HCEC 1CT (cell line): ENCODE results near the gene NFKBIB.
"Not testable (repeated sequence)": the region's sequence is repeated elsewhere in the genome, so short reads cannot be mapped to it uniquely, and the experiment has no call there.

Experiments used
- DNase-seq: peaks from one replicate; pipeline ENCODE4 v3.0.0-alpha.2; 2017

NFKBIB gene

DNA sequence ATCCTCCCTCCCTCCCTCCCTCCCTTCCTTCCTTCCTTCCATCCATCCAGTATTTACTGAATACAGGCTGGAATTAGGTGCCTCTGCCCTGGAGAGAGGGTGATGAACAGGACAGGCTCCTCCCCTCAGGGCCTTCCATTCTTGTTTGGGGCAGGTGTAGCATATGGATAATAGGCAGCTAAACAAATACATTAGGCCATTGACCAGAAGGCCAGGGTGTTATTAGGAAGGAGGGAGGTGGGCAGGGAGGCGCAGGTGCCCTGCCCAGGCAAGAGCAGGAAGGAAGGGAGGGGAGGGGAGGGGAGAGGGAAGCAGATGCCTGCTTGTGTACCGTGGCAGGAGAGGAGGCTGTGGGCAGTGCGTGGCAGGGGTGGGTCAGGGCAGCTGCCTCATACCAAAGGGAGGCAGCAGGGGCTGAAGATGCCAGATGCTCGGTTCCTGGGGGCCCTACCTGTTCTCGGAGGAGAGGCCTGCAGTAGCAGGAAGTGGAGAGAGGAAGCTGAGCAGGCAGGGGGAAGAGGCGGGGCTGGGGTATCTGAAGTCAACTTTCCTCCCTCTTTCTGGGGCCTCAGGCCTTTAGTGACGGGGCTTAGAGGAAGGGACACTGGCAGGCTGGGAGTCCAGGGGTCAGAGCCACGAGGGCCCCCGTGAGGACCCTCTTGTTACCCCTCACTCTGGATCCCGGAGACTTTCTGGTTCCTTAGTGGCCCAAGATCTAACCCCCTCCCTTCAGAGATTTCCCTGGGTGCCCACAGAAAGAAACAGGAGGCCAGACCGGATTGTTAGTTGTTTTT, 21.8 kb upstream of the NFKBIB start, which contains the start of gene RINL:
Gene RINL, minus strand, starts transcription at position 495 of the 794 bp plus-strand sequence. CDS start 1,533 bp downstream, outside the sequence.
- DNase-seq = no peak

DNA sequence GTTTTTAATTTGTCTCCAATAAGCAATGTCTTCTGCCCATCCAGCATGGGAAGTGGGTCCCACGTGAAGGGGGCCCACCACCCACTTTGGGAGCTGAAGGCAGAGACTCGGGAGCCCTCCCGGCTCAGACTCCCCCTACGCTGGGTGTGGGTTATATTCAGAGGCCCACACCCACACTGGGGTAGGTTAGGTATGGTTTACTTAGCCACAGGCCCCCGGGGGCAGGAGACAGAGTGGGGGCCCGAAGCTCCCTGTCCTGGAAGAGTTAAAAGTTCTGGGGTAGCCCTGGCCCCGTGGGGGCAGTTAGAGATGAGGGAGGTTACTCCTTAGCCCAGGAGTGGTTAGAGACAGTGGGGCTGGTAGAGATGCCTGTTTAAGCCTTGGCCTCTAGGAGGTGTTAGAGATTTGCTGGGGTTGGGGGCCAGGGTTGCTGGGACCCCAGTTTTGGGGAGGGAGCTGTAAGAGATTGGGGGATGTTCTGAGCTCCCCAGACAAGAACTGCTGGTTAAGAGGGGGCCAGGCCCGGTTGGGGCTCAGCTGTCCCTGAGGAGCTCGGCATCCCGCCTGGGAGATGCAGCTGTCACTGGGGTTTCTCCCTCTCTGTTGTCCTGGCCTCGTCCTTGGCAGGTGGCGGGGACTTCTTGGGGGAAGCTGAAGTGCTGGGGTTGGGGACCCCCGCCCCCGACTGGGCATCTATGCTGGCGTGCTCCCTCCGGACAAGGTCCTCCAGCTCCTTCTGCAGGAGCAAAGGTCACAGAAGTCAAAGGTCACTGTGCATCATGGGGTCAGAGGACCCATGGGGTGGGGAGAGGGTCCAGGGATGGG, 21.0 kb upstream of the NFKBIB start:
- no peak for DNase-seq

- DNase-seq = no peak
These were observed 20.4 kb upstream of the NFKBIB start for GRCh38 chr19:38879400-38879751.

- DNase-seq = no peak
These were observed 19.5 kb upstream of the NFKBIB start for GRCh38 chr19:38880076-38880881.

GRCh38 chr19:38880882-38881609, 18.7 kb upstream of the NFKBIB start:
- DNase-seq = no peak

- DNase-seq = no peak
These were observed 16.5 kb upstream of the NFKBIB start for GRCh38 chr19:38883286-38883685.

- DNase-seq = not testable (repeated sequence)
These were observed 15.1 kb upstream of the NFKBIB start for GRCh38 chr19:38884691-38885090.

- DNase-seq = no peak
These were observed 10.9 kb upstream of the NFKBIB start for GRCh38 chr19:38888876-38889275.

- no peak for DNase-seq
These were observed 10.0 kb upstream of the NFKBIB start for GRCh38 chr19:38889803-38890202.

DNA sequence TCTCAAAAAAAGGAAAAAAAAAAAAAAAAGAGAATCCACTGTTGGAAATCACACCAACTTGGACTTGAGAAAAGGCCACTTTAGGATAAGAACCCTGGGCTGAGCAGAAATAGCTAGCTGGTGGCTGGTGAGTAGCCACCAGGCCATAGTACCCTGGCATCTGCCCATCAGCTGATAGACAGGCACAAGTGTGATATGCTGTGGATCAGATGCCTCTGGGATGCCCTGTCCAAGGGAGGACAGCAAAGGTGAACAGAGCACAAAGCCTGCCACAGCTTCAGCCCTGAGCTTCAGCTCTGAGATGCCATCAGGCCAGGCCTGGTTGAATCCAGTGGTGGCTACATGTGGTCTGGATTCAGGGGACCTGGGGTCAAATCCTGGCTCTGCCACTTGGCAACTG, 9.1 kb upstream of the NFKBIB start:
- DNase-seq = no peak

GRCh38 chr19:38891771-38892170, 8.0 kb upstream of the NFKBIB start:
- DNase-seq = no peak

GRCh38 chr19:38892841-38893240, 6.9 kb upstream of the NFKBIB start:
- DNase-seq = no peak

DNA sequence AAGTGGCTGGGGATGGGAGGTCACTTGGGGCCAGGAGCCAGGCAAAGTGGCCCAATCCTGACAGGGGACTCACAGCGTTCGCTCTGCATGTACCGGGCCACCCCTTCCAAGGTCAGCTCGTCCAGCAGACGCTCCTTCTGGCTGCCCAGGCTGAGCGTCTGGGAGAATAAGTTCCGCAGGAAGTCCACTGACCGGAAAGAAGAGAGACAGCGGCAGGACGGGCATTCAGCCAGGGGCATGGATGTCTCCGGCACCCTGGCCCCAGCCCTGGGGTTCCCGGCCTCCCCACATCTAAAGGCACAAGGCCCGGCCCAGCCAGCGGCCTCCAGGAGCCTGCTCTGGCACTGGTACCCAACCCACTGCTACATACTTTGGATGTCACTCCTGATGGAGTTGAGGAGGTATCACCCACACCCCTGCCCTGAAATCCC, 6.4 kb upstream of the NFKBIB start:
- DNase-seq = no peak

GRCh38 chr19:38894968-38895367, 4.8 kb upstream of the NFKBIB start:
- DNase-seq = no peak

- no peak for DNase-seq
These were observed 852 bp upstream of the NFKBIB start for GRCh38 chr19:38898788-38899446.

- peak; percentile 36 for DNase-seq
These were observed 447 bp downstream of the NFKBIB start for GRCh38 chr19:38900202-38900629.

DNA sequence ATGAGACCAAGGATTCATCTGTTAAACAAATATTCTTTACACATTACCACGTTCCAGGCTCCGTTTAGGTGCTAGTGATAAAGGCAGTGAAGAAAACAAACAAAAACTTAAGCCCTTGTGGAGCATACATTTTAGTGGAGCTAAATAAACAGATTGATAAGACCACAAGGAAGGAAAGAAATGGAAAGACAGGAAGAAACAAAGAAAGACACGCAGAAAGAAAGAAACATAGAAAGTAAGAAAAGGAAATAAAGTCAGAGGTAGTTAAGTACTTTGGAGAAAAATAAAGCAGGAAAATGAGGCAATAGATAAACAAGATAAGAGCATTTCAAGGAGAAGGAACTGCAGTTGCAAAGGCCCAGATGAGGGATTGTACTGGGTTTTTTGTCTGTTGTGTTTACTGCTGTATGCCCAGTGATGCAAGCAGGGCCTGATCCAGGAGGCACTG, 998 bp downstream of the NFKBIB start:
- no peak for DNase-seq

GRCh38 chr19:38901683-38902082, 1.9 kb downstream of the NFKBIB start:
- DNase-seq = no peak

DNA sequence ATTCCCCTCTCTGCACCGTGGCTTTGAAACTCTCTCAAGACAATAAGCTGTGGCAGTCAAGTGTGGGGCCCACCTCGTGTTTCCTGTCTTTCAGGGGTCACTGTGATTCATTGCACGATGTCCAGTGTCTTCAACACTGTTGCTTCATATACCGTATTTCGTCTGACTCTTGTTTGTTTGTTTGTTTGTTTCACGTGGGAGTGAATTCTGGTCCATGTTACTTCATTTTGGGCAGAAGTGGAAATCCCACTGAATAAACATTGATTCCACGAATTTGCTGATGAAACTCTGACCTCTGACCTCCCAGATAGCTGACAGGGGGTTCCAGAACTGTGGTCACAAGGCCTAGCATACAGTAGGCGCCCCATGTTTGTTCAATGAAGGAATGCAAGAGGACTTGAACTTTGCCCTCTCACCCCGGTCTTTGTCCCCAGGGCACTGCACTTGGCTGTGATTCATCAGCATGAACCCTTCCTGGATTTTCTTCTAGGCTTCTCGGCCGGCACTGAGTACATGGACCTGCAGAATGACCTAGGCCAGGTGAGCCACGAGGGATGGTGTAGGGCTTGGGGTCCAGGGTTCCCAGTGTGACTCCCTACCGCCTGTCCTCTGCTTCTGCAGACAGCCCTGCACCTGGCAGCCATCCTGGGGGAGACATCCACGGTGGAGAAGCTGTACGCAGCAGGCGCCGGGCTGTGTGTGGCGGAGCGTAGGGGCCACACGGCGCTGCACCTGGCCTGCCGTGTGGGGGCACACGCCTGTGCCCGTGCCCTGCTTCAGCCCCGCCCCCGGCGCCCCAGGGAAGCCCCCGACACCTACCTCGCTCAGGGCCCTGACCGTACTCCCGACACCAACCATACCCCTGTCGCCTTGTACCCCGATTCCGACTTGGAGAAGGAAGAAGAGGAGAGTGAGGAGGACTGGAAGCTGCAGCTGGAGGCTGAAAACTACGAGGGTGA, 5.1 kb downstream of the NFKBIB start:
- no peak for DNase-seq

- DNase-seq = no peak
These were observed 5.9 kb downstream of the NFKBIB start for GRCh38 chr19:38905620-38906019.

- DNase-seq = no peak
These were observed 7.5 kb downstream of the NFKBIB start for GRCh38 chr19:38907227-38907626.
